Ramos (cell line): ENCODE results near the gene HOXA5.

Source experiments
- in situ Hi-C: fragments of 300-500 bp; cut with MboI; formaldehyde crosslinking; loops from one replicate; pipeline ENCODE4 v1.14.3; 2022; ENCODE audit warnings: low sequenced_read_pairs; ENCODE audit not compliant: unreplicated experiment

HOXA5 gene

GRCh38 chr7:27172315-27172774, 28.9 kb upstream of the HOXA5 start:
- in situ Hi-C loops = loop anchor here (25.0 kb wide), 2 partner anchors 1110 to 1285 kb away; no protein-coding TSS in a partner anchor

GRCh38 chr7:27171637-27172314, 28.3 kb upstream of the HOXA5 start:
- in situ Hi-C loops = loop anchor here (25.0 kb wide), 2 partner anchors 1109 to 1284 kb away; no protein-coding TSS in a partner anchor

- in situ Hi-C loops = loop anchor here (25.0 kb wide), 2 partner anchors 1109 to 1284 kb away; no protein-coding TSS in a partner anchor
These were observed 27.8 kb upstream of the HOXA5 start for GRCh38 chr7:27171325-27171636.

GRCh38 chr7:27170426-27171324, 27.2 kb upstream of the HOXA5 start:
- in situ Hi-C loops = loop anchor here (25.0 kb wide), 2 partner anchors 1108 to 1283 kb away; no protein-coding TSS in a partner anchor

GRCh38 chr7:27169658-27170425, 26.4 kb upstream of the HOXA5 start:
- in situ Hi-C loops = loop anchor here (25.0 kb wide), 2 partner anchors 1108 to 1283 kb away; no protein-coding TSS in a partner anchor

- in situ Hi-C loops = loop anchor here (25.0 kb wide), 2 partner anchors 1106 to 1281 kb away; no protein-coding TSS in a partner anchor
These were observed 24.9 kb upstream of the HOXA5 start for GRCh38 chr7:27168265-27168947.

GRCh38 chr7:27167916-27168264, 24.4 kb upstream of the HOXA5 start:
- in situ Hi-C loops = loop anchor here (25.0 kb wide), 2 partner anchors 1106 to 1281 kb away; no protein-coding TSS in a partner anchor

- in situ Hi-C loops = loop anchor here (25.0 kb wide), 2 partner anchors 1105 to 1280 kb away; no protein-coding TSS in a partner anchor
These were observed 23.3 kb upstream of the HOXA5 start for GRCh38 chr7:27166531-27167505.

- in situ Hi-C loops = loop anchor here (25.0 kb wide), 2 partner anchors 1104 to 1279 kb away; no protein-coding TSS in a partner anchor
These were observed 22.6 kb upstream of the HOXA5 start for GRCh38 chr7:27165996-27166530.

- in situ Hi-C loops = loop anchor here (25.0 kb wide), 2 partner anchors 1103 to 1278 kb away; no protein-coding TSS in a partner anchor
These were observed 21.9 kb upstream of the HOXA5 start, which contains the start of gene HOXA9 for GRCh38 chr7:27165089-27165995. Gene HOXA9 (minus strand): TSS chr7:27165537. CDS start chr7:27165457, 80 bp downstream.

- in situ Hi-C loops = loop anchor here (25.0 kb wide), 2 partner anchors 1102 to 1277 kb away; no protein-coding TSS in a partner anchor
These were observed 21.0 kb upstream of the HOXA5 start for GRCh38 chr7:27164367-27165088.

- in situ Hi-C loops = loop anchor here (25.0 kb wide), 2 partner anchors 1102 to 1277 kb away; no protein-coding TSS in a partner anchor
These were observed 20.5 kb upstream of the HOXA5 start for GRCh38 chr7:27164045-27164366.

GRCh38 chr7:27163288-27164044, 20.0 kb upstream of the HOXA5 start:
- in situ Hi-C loops = loop anchor here (25.0 kb wide), 2 partner anchors 1101 to 1276 kb away; no protein-coding TSS in a partner anchor

GRCh38 chr7:27162561-27163287, 19.2 kb upstream of the HOXA5 start:
- in situ Hi-C loops = loop anchor here (25.0 kb wide), 2 partner anchors 1100 to 1275 kb away; no protein-coding TSS in a partner anchor
